ENCODE results near the gene MDN1.
"Not testable (repeated sequence)": the region's sequence is repeated elsewhere in the genome, so short reads cannot be mapped to it uniquely, and the experiment has no call there.

MDN1 gene

DNA sequence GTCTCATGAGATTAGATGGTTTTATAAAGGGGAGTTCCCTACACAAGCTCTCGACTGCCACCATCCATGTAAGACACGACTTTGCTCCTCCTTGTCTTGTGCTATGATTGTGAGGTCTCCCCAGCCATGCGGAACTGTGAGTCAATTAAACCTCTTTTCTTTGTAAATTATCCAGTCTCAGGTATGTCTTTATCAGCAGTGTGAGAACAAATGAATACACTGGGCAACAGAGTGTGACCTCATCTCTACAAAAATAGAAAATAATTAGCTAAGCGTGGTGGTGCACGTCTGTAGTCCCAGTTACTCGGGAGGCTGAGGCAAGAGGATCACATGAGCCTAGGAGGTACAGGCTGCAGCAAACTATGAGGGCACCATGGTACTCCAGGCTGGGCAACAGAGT is 51.3 kb downstream of the MDN1 start:
- no peak for DNase-seq

DNA sequence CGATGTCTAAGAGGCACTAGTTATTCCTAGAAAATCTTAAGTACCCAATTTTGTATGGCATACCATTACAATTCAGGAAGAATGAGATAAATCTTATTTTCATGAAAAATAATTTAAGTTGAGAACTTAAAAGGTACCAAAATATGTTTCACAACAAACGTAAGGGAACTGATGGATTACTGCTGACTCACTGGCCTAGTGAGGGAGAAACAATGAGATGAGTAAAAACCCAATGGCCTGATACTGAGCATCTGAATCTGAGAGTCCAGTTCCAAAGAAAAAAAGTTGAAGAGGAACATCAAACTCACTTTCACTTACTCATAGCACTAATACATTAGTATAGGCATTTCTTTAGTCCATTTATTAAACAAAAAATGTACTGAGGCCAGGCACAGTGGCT is 56.0 kb downstream of the MDN1 start:
- DNase-seq, result no peak

DNA sequence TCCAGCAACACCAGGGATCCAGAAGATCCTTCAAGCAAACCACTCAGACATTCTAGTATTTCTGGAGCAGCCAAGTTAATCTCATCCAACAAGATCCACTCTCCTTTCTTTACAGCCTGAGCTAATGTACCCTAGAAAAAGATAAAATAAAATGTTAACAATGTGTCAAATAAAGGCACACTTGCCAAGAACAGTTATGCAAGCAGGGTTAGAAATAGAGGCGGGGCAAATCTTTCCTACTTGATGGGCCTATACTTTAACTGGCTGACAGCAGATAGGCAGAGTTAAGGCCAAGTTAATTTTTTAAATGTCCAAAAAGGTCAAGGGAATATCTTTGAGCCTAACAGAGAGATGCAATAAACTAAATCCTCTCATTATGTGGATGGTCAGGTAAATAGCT is 60.8 kb downstream of the MDN1 start:
- no peak for DNase-seq

DNA sequence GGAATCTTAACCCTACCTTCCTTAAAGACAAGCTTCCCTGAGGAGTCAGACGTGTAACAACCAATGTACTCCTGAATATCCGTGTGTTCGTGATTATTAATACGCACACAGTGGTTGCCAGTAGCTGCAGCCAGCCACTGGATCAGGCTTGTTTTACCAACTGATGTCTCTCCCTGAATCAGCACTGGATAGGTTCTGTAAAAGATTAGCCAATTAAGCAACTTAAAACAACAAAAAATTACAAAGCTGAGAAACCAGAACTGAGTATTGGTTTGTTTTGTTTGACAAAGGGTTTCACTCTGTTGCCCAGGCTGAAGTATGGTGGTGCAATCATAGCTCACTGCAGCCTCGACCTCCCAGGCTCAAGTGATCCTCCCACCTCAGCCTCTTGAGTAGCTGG is 69.3 kb downstream of the MDN1 start:
- no peak for DNase-seq

DNA sequence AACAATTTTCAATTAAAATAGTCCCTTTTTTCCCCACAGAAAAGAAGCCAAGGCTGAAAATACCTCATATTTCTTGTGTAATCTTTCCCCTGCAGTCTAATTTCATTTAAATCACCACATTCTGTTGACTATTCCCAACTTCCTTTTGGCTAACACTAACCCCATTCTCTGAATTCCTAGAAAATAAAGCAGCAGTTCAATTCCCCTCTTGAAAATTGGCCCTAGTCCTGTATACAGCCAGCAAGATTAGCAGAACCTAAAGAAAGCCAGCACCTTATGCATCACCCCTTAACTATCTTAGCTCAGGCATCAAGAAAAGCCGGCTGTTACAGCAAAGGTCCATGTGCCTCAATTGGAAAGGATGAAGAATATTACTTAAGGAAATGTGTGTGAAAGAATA is 69.7 kb downstream of the MDN1 start:
- no peak for DNase-seq

DNA sequence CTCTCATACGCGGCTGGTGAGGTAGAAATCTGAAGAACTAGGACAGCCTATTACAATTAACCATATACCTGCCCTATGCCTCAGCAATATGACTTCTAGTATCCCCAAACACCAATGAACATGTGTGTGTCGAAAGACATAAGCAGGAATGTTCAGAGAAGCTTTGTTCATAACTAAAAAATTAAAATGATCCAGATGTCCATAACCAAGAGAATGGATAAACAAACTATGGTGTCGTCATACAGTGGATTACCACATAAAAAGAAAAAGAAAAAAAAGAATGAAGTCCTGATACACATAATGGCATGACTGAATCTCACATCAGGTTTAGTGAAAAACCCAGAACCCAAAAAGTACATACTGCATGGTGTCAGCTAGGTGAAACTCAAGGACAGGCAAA is 73.9 kb downstream of the MDN1 start:
- no peak for DNase-seq

DNA sequence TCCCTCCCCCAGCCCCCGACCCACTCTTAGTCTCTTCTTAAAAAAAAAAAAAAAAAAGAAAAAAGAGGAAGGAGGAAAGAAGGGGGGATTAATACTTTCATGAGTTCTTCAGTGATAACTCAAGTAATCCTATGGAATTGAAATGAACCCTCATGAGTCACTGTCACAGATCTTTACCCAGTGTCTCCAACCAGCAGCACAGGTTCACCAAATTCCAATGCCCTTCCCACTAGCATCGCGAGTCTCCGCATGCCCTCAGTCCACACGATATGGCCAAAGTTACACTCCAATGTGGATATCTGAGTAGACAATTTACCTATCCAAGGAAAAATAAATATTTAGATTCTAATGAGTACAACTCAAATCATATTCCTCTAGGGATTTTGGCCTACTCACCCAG is 74.5 kb downstream of the MDN1 start:
- no peak for DNase-seq

DNA sequence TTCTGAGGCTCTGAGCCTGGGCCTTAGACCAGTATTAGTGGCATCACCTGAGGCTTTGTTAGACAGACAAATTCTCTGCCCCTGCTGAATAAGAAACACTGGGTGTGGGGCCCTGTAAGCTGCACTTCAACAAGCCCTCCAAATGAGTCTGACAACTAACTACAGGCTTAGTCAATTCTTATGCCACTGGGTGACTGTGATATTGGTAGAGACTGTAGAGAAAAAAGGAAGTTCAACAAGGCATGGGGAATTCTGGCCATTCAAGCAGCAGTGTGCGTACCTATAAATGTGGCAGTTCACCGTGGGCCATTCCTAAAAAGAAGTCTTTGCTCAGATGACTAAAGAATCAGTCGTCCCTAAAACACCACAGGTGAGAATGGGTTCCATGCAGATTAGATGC is 82.7 kb downstream of the MDN1 start:
- DNase-seq, result no peak

DNA sequence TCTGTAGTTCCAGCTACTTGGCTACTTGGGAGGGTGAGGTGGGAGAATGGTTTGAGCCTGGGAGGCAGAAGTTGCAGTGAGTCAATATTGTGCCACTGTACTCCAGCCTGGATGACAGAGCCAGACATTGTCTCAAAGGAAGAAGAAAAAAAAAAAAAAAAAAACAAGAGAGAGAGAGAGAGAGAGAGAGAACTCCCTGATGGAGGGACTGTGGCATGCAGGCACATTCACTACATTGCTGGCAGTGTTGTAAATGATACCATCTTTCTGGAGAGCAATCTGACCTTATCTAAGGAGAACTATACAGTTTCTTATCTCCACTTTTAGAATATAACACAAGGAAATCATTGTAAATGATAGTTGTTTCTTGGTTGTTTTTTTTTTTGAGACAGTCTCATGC is 85.1 kb downstream of the MDN1 start:
- no peak for DNase-seq

DNA sequence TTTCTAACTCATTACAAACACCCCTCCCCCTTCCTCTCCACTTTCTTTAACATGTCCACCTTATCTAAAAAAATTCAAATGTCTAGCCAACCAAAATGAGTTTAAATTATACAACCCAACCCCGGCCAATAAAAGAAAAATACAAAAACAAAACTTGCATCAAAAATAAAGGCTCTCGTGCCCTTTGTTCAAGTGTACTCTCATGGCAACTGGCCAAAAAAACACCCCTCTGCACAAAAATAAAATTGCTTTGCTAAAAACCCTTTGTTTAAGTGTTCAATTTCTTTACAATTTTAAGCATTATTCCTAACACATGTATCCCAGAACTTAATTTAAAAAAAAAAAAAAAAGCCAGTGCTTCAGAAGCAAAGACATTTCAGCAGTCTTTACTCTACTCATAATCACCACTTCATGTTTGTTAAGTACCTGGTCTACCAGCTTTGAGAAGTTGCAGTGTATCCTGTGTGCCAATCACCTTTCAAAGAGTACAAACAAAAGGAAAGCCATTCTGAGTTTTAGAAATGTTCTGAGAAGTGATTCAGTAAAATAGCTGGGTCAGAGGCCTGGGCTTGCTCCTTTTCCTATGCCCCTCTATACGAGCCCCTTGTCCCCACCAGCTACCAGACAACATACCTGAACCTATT is 87.5 kb downstream of the MDN1 start:
- DNase-seq, result no peak

DNA sequence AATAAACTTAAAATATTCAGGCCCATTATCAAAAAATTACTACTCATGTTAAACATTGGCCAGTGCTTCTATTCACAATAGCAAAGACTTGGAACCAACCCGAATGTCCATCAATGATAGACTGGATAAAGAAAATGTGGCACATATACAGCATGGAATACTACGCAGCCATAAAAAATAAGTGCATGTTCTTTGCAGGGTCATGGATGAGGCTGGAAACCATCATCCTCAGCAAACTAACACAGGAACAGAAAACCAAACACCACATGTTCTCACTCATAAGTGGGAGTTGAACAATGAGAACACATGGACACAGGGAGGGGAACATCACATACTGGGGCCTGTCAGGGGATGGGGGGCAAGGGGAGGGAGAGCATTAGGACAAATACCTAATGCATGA is 88.3 kb downstream of the MDN1 start:
- DNase-seq, result not testable (repeated sequence)

DNA sequence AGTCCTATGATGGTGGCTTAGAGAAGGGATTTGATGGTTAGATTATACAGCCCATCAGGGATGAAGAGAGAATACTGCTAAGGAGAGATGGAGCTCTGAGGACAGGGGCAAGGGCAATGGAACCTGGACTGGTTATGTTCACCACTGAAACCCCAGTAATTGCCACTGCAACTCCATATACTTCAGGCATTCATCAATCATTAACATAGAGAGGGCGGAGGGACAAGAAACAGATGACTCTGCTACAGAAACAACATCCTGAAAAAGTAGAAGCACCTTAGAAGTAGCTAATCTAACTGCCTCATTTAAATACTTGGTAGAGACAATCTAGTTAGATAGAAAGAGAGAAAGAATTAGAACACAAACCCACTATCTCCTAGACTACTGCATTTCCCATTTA is 89.8 kb downstream of the MDN1 start:
- DNase-seq, result no peak

DNA sequence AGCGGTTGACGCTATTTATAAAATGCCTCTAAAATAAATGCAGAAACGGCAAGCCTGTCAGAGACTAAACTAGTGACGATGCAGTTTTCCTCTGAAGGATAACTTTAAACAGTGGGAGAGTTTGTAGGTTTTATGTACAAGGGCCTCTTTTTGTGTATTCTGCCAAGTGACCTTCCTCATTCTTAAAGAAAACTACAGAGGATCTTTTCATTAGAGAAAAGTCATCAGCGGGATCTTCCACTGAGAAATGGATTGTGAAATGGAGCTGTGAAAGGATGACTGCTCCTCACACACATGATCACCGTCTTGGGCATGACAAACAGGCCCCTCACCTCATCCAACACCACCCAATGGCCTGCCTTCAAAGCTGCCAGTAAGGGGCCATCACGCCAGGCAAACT is 92.1 kb downstream of the MDN1 start:
- DNase-seq, result no peak

DNA sequence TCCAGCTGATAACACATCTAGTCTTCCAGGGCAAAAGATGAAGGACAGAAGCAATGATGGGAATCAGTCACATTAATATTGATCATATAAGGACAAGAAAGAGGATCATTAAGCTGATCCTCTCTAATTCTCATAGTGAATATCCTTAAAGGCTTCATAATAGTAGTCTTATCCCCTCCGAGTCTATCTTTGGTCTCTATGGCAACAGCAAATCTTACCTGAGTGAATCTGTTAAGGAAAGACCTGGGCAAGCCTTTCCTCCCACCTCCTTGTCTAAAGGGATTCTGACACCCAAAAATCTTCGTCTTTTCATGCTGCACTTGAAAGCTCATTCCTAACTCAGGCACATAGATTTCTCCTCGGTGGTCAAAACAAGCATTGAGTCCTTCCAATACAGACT is 94.6 kb downstream of the MDN1 start:
- DNase-seq, result no peak

DNA sequence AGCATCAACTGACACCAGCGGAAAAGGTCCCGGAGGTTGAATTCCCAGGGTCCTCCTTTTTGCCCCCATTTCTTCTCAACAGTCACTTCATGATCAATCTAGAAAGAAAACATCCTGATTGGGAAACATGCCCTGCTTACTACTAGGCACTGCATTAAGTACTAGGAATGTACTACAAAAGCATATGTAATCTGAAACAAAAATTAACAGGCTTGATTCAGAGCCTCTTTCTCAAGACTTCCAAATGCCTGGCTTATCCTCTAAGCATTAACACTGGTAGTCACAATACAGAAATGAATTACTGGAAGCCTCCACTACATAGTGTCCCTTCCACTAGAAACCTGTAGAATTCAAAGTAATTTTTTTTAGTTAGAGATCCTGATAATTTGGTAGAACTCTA is 96.5 kb downstream of the MDN1 start:
- no peak for DNase-seq

DNA sequence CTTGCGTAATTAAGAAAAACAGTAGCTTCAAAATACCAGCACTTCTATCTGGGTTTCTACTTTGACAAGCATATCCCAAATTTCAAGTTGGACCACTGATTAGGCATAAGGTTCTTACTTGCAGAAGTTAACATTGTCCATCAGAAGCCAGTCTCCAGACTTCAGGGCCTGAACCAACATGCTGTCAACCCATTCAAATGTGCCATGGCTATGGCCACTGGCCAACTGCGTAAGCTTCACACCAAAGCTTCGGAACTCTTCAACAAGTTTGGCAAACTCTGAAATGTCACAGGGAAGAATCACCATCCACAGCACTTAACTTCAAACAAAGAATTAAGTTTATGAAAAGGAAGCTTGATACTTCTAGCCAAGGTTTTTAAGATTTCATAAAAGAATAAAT is 103.1 kb downstream of the MDN1 start:
- DNase-seq, result no peak

DNA sequence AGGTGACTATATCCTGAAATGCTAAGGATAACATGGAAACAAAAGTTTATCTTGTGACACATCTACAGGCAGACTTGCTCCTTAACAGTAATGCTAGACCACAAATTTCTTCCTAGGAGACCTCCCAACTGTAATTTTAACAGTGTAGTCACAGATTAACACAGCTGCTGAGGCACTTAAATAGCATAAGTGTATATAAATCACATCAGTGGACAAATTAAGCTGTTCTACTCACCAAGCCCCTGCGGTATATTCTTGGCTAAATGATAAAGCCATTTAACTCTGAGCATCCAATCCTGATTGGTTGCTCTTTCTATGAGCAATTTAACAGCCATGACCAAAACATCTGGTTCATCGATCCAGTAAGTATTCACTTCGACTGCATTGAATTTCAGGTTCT is 107.8 kb downstream of the MDN1 start:
- DNase-seq, result no peak

DNA sequence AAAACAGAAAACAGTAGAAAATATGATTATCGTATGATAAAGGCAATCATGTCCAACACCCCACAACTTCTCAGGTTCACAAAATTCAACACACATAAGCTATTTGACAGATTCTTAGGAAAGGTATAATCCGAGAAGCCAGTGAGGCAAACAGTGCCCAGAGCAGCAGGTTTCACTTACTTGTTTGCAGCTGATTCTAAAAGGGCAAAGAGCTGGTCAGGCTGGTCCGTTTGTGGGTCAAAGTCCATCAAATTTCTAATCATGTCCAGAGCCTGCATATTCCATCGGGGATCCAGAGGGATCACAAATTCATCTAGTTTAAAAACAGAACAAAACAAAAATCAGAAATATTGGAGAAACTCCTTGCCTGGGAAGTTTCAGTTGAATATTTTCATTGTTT is 111.3 kb downstream of the MDN1 start:
- no peak for DNase-seq

DNA sequence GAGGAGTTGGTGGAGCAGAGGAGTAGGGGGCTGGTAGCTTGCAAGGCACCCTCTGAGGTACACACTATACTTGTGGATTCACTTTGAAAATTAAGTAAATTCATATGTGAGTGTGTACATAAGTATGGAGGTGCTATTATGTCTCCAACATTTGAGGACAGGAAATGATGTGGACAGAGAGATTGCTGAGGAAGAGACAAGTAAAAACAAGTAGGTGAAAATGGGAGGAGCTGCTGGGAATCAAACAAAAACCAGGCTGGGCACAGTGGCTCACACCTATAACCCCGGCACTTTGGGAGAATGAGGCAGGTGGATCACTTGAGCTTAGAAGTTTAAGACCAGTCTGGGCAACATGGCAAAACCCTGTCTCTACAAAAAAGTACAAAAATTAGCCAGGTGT is 111.8 kb downstream of the MDN1 start:
- no peak for DNase-seq

DNA sequence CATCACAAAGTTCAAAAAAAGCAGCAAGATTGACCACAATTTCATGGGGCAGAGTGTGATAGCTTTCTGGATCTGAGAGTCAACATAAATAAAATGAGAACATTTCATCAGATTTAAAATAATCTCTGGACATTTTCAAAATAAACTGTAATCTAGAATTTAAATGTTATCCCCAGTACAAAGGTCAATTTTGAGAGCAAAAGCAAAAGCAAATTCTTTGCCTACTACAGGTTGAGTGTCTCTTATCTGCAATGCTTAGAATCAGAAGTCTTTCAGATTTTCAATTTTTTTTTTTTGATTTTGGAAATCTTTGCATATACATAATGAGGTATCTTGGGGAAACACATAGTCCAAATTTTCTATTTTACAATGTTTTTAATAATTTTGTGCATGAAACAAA is 113.5 kb downstream of the MDN1 start:
- DNase-seq, result no peak

DNA sequence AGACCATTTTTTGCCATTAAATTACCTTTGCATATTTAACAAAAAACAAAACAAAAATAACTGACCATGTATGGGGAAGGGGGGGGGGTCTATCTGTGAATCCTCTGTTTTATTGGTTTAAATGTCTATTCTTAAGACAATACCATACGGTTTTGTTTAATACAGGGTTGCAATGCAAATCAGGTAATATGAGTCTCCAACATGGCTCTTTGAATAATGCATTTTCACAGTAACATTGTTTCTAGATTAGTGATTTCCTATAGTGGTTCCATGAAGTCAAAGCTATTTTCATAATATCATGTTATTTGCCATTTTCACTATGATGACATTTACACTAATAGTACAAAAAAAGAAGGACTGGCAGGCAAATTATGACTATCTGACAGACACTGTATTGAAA is 116.3 kb downstream of the MDN1 start:
- DNase-seq, result no peak

DNA sequence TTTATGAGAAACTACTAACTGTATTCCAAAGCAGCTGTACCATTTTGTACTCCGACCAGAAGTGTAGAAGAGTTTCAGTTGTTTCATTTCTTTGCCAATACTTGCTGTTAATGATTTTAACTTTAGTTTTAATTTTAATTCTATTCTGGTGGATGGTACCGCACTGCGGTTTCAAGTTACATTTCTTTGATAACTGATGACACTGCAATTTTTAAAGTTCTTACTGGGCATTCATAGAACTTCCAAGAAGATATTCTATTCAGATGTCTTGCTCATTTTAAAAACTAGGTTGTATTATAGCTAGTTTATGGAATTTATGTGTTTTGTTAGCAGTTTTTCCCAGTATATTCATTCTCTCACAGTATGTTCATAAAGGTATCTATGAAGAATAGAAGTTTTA is 117.2 kb downstream of the MDN1 start:
- no peak for DNase-seq

DNA sequence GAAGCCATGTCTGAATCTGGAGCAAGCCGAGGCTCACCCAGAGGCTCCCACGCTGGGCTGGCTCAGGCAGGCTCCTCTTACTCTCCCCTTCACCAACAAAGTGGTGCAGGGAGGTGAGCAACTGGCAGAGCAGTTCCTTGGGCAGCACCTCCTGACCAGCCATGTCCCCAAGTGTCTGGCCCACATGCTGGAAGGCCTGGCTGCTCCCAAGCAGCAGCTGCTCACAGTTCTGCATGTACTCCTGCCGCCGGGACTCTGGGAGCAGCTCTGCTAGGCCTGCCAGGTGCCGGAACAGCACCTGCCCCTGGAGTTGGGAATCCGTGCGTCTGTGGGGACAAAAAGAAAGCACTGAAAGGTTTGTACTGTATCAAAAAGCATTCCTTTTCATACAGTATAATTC is 123.9 kb downstream of the MDN1 start:
- DNase-seq, result no peak

DNA sequence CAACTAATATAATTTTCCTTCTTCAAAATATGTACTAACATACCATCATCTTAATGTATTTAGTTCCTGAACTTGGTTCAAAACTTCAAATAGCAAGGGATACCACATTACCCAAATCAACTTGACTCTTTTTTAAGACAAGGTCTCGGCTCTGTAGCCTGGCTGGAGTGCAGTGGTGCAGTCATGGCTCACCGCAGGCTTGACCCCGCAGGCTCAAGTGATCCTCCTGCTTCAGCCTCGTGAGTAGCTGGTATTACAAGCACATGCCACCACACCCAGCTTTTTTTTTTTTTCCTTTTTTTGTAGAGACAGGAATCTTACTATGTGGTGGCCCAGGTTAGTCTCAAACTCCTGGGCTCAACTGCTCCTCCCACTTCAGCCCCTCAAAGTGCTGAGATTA is 125.2 kb downstream of the MDN1 start:
- DNase-seq, result no peak

DNA sequence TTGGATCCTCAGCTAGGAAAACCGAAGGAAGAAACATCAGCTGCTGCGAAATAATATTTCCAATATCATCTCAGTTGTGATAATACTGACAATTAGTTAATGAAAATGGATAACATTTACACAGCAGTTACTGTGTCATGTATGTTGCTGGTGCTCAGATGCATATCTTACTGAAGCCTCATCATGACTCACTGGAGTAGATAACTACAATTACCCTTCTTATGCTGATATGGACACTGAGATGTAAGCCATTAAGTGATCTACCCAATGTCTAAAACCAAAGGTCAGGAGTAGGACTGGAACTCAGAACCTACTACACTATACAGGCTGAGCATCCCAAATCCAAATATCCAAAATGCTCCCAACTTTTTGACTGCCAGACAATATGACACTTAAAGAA is 126.4 kb downstream of the MDN1 start:
- DNase-seq, result no peak

DNA sequence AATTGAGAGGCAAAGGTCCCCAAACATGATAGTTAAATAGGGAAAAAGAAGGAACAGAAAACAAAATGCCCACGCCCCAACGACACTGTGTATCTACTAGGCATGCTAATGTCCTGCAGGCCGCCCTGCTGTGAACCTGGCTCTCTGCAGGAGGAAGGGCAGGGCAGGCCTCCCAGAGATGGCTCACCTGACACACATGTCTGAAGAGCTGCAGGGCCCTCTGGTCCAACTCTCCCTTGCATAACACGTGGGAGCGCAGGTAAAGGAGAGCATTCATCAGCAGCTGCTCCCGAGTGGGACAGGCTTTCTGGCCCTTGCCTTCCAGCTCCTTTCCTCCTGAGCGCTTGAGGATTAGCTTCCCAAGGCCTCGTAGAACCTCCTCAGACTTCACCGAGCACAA is 127.3 kb downstream of the MDN1 start:
- no peak for DNase-seq
